PFSK-1 (cell line): ENCODE results near the gene CTSH.

Experiments
- FOXP2 ChIP-seq: optimal IDR thresholded peaks from 2 replicates; pipeline ENCODE3; 2011; ENCODE audit warnings: borderline replicate concordance, control low read depth, inconsistent platforms; ENCODE audit not compliant: insufficient read depth; ENCODE audit errors: extremely low read length, extremely low read depth
- POLR2AphosphoS5 ChIP-seq: IDR thresholded peaks from 2 replicates; pipeline ENCODE4 v1.6.1; 2012; ENCODE audit warnings: low read depth, mild to moderate bottlenecking, control low read depth, low read length, moderate library complexity
- REST ChIP-seq, 2 experiments: IDR thresholded peaks; 2 replicates each; pipeline versions ENCODE4 v1.6.1 to v1.8.0; 2011 to 2012; ENCODE audit warnings: low read depth in 2 of 2, low read length in 2 of 2, control low read depth in 1 of 2, inconsistent platforms in 1 of 2, mild to moderate bottlenecking in 1 of 2, moderate library complexity in 1 of 2; ENCODE audit not compliant: insufficient read depth in 1 of 2
- SIN3A ChIP-seq: IDR thresholded peaks from 2 replicates; pipeline ENCODE4 v1.6.1; 2012; ENCODE audit warnings: mild to moderate bottlenecking, low read length, moderate library complexity, borderline replicate concordance; ENCODE audit not compliant: insufficient read depth
- TAF1 ChIP-seq: IDR thresholded peaks from 2 replicates; pipeline ENCODE4 v1.6.1; 2012; ENCODE audit warnings: low read length, control low read depth, borderline replicate concordance; ENCODE audit not compliant: insufficient read depth

GRCh38 chr15:78993931-78994530, 49.2 kb upstream of the CTSH start:
- no peak for TF ChIP-seq POLR2AphosphoS5
- no peak for TF ChIP-seq REST (IDR thresholded peaks at IDR 0.05; ENCODE audit: insufficient read depth in 1 of 2, low read depth in 2 of 2, low read length in 2 of 2)
- TF ChIP-seq SIN3A = no peak
- no peak for TF ChIP-seq FOXP2
- no peak for TF ChIP-seq TAF1
